Upper lobe of right lung (tissue), 1 donor: ENCODE results near the gene CNPPD1. TPM values are rescaled to one million over a fixed set of nuclear protein-coding genes. Genes with fewer than 3 reads are reported as not detected.

Source experiments
- ATAC-seq: fragments of 200-7000 bp; cut with Tn5 transposase; one replicate; pipeline ENCODE4 v1.9.1; 2020; ENCODE audit warnings: mild to moderate bottlenecking, moderate library complexity
- DNase-seq: peaks from one replicate; pipeline ENCODE4 v3.0.0-alpha.2; 2020
- H3K27ac ChIP-seq: fragments of 200-600 bp; one replicate; pipeline ENCODE4 v1.8.0; 2022
- H3K27me3 ChIP-seq: fragments of 200-600 bp; one replicate; pipeline ENCODE4 v1.8.0; 2022; ENCODE audit warnings: mild to moderate bottlenecking
- H3K36me3 ChIP-seq: fragments of 200-600 bp; one replicate; pipeline ENCODE4 v1.8.0; 2022
- H3K4me1 ChIP-seq: fragments of 200-600 bp; one replicate; pipeline ENCODE4 v1.8.0; 2022
- H3K4me3 ChIP-seq: fragments of 200-600 bp; one replicate; pipeline ENCODE4 v1.8.0; 2022; ENCODE audit warnings: mild to moderate bottlenecking
- H3K9me3 ChIP-seq: fragments of 200-600 bp; one replicate; pipeline ENCODE4 v1.8.0; 2022
- CTCF ChIP-seq: fragments of 200-600 bp; IDR thresholded peaks from one replicate; pipeline ENCODE4 v1.8.0; 2022; ENCODE audit warnings: antibody characterized with exemption
- intact Hi-C: fragments of 100-400 bp; cut with DNase I; formaldehyde crosslinking; loops from one replicate; pipeline ENCODE4 v1.11.0; 2022
- total RNA-seq: library from RNA; stranded (reverse); fragmentation: NEBNext Ultra II Directional; extraction: Animal tissue kit (Norgen Biotek cat#: 25700); gene quantifications from one replicate; pipeline ENCODE4 v1.2.1, GENCODE V29; 2021
- donor health status: DM: no; HTN: yes; CAD: no; lungs with severe emphysema.

CNPPD1 gene
- total RNA-seq, 1 donor from 2014 or later, result 64.0 TPM

- DNase-seq (no peak), ATAC-seq (no peak)
- Histone ChIP-seq H3K36me3 (no peaks in the 10 kb centered on the region), H3K4me3 (no peak overlapping the region), H3K27me3 (no peaks in the 10 kb centered on the region), H3K9me3 (no peaks in the 10 kb centered on the region), H3K4me1 (peaks cover 6% of the 10 kb centered on the region), H3K27ac (no peak overlapping the region)
- intact Hi-C loops, result no loop called here
- TF ChIP-seq CTCF, result no peak
Measured at GRCh38 chr2:219131744-219132143, 45.0 kb downstream of the CNPPD1 start.

DNA sequence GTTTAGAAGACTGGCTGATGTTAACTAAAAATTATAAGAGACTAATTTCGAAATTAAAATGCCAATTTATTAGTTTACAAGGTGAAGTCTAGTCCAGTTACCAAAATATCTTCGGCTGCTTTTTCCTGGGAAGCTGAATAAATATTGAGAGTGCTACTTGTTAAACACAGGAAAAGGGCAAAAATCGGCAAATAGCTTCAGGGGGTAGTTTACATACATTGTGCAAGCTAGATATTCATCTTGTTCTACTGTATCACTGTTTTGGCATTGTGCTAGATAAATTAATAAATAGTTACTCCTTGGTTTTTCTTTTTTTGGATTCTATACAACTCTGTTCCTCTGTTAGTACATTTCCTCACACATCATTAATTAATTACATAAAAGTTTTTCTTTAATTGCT, 45.4 kb downstream of the CNPPD1 start:
- H3K9me3 ChIP-seq, result no peaks in the 10 kb centered on the region
- no peaks in the 10 kb centered on the region for H3K27me3 ChIP-seq
- DNase-seq, result no peak
- no peaks in the 10 kb centered on the region for H3K36me3 ChIP-seq
- no peak overlapping the region for H3K4me3 ChIP-seq
- H3K27ac ChIP-seq, result no peak overlapping the region
- no peak for ATAC-seq
- H3K4me1 ChIP-seq, result peaks cover 6% of the 10 kb centered on the region
- intact Hi-C loops, result no loop called here
- TF ChIP-seq CTCF, result no peak

GRCh38 chr2:219129589-219129988, 47.1 kb downstream of the CNPPD1 start:
- Histone ChIP-seq H3K36me3 (no peaks in the 10 kb centered on the region), H3K4me3 (no peak overlapping the region), H3K27ac (no peak overlapping the region), H3K4me1 (peaks cover 24% of the 10 kb centered on the region), H3K27me3 (no peaks in the 10 kb centered on the region), H3K9me3 (no peaks in the 10 kb centered on the region)
- ATAC-seq, result no peak
- no peak for TF ChIP-seq CTCF
- intact Hi-C loops, result loop anchor here (10.0 kb wide), 1 partner anchor 55 kb away; no protein-coding TSS in a partner anchor
- no peak for DNase-seq

GRCh38 chr2:219128396-219128795, 48.3 kb downstream of the CNPPD1 start:
- H3K36me3 ChIP-seq, result no peaks in the 10 kb centered on the region
- intact Hi-C loops, result loop anchor here (10.0 kb wide), 1 partner anchor 54 kb away; no protein-coding TSS in a partner anchor
- H3K4me1 ChIP-seq, result peaks cover 33% of the 10 kb centered on the region
- H3K27me3 ChIP-seq, result no peaks in the 10 kb centered on the region
- ATAC-seq (no peak), DNase-seq (no peak)
- no peak for TF ChIP-seq CTCF
- no peak overlapping the region for H3K4me3 ChIP-seq
- H3K9me3 ChIP-seq, result no peaks in the 10 kb centered on the region
- no peak overlapping the region for H3K27ac ChIP-seq

GRCh38 chr2:219127037-219127635, 49.6 kb downstream of the CNPPD1 start:
- peaks cover 35% of the 10 kb centered on the region for H3K4me1 ChIP-seq
- no peak for ATAC-seq
- no peak overlapping the region for H3K27ac ChIP-seq
- H3K4me3 ChIP-seq, result no peak overlapping the region
- no peaks in the 10 kb centered on the region for H3K9me3 ChIP-seq
- H3K27me3 ChIP-seq, result no peaks in the 10 kb centered on the region
- intact Hi-C loops, result loop anchor here (10.0 kb wide), 1 partner anchor 52 kb away; no protein-coding TSS in a partner anchor
- no peak for TF ChIP-seq CTCF
- no peak for DNase-seq
- H3K36me3 ChIP-seq, result no peaks in the 10 kb centered on the region
